Globus pallidus (tissue), 1 donor: ENCODE data around the gene ARHGEF19.

Experiments
- DNase-seq: peaks from one replicate; pipeline ENCODE4 v3.0.0-alpha.2; 2015; ENCODE audit warnings: low spot score

ARHGEF19 gene

GRCh38 chr1:16148329-16149092 lies 63.9 kb downstream of the ARHGEF19 start:
- no peak for DNase-seq
